DOHH2 (cell line): ENCODE results near the gene INF2.

ENCODE experiments used
- CTCF ChIP-seq: fragments of 200-600 bp; sonication (generic); IDR thresholded peaks from one replicate; pipeline ENCODE4 v1.5.1; 2014; ENCODE audit warnings: antibody characterized with exemption, mild to moderate bottlenecking, low read depth, low read length; ENCODE audit not compliant: poor library complexity, severe bottlenecking
- EZH2phosphoT487 ChIP-seq: fragments of 200-600 bp; sonication (generic); IDR thresholded peaks from 2 replicates; pipeline ENCODE4 v1.6.1; 2017; ENCODE audit warnings: borderline replicate concordance, mild to moderate bottlenecking, antibody characterized with exemption, low read length, moderate library complexity, mixed read lengths

GRCh38 chr14:104692261-104692938 lies 3.0 kb downstream of the INF2 start:
- TF ChIP-seq CTCF = no peak
- no peak for TF ChIP-seq EZH2phosphoT487
